Endodermal cell (in vitro differentiated cells): ENCODE measurements around the gene WDR77. TPM values are rescaled to one million over a fixed set of nuclear protein-coding genes. Genes with fewer than 3 reads are reported as not detected.

Experiments
- DNase-seq: peaks from one replicate; pipeline ENCODE4 v3.0.0-alpha.2; 2017
- H3K27ac ChIP-seq: 2 replicates; pipeline ENCODE4 v1.5.1; 2013; ENCODE audit warnings: mild to moderate bottlenecking, low read depth, low read length, moderate library complexity
- H3K27me3 ChIP-seq: 2 replicates; pipeline ENCODE4 v1.6.1; 2013; ENCODE audit warnings: mild to moderate bottlenecking, low read length, moderate library complexity; ENCODE audit not compliant: insufficient read depth, control insufficient read depth, poor library complexity, severe bottlenecking
- H3K36me3 ChIP-seq: 2 replicates; pipeline ENCODE4 v1.7.0; 2013; ENCODE audit warnings: mild to moderate bottlenecking, low read length, moderate library complexity; ENCODE audit not compliant: control insufficient read depth, insufficient read depth
- H3K4me1 ChIP-seq: one replicate; pipeline ENCODE4 v1.7.0; 2013; ENCODE audit warnings: low read length; ENCODE audit not compliant: control insufficient read depth, insufficient read depth
- H3K4me3 ChIP-seq: 2 replicates; pipeline ENCODE4 v1.5.1; 2013; ENCODE audit warnings: mild to moderate bottlenecking, low read length, moderate library complexity
- H3K9ac ChIP-seq: 2 replicates; pipeline ENCODE4 v1.6.1; 2013; ENCODE audit warnings: mild to moderate bottlenecking, low read length, moderate library complexity; ENCODE audit not compliant: poor library complexity, severe bottlenecking; ENCODE audit errors: extremely low read depth
- H3K9me3 ChIP-seq: 2 replicates; pipeline ENCODE4 v1.6.1; 2013; ENCODE audit warnings: mild to moderate bottlenecking, low read length, moderate library complexity; ENCODE audit not compliant: control insufficient read depth
- H3K27ac Mint-ChIP-seq: 2 replicates; pipeline ENCODE4 v1.8.0; 2020; ENCODE audit warnings: mixed read lengths
- H3K27me3 Mint-ChIP-seq: 2 replicates; pipeline ENCODE4 v1.8.0; 2021; ENCODE audit warnings: mild to moderate bottlenecking, mixed read lengths; ENCODE audit not compliant: insufficient read depth
- H3K36me3 Mint-ChIP-seq: 2 replicates; pipeline ENCODE4 v1.8.0; 2020; ENCODE audit warnings: low read depth, mixed read lengths
- H3K4me1 Mint-ChIP-seq: 2 replicates; pipeline ENCODE4 v1.8.0; 2020; ENCODE audit warnings: mixed read lengths
- H3K4me3 Mint-ChIP-seq: 2 replicates; pipeline ENCODE4 v1.8.0; 2020; ENCODE audit warnings: mild to moderate bottlenecking, moderate library complexity, mixed read lengths
- H3K9me3 Mint-ChIP-seq: 2 replicates; pipeline ENCODE4 v1.8.0; 2020; ENCODE audit warnings: mild to moderate bottlenecking, mixed read lengths
- CTCF ChIP-seq: fragments of 200-600 bp; sonication (generic); conservative IDR thresholded peaks from 2 replicates; pipeline ENCODE4 v1.5.0; 2021; ENCODE audit warnings: antibody characterized with exemption, mild to moderate bottlenecking
- WGBS, 2 experiments: methylation state at CpG; one replicate each; pipeline versions ENCODE4 v1.1.5 to v1.1.7; 2013; ENCODE audit warnings: missing lambda C conversion rate in 2 of 2, mixed read lengths in 1 of 2; ENCODE audit not compliant: insufficient coverage in 1 of 2, insufficient read length in 1 of 2; 5-methylcytosine and 5-hydroxymethylcytosine counted together
- total RNA-seq, 2 donors: library from RNA; stranded (reverse); fragmentation: NEBNext Ultra II Directional in 1 of 2; extraction: Animal tissue kit (Norgen Biotek cat#: 25700) in 1 of 2; gene quantifications; 2 replicates in 1 of 2; 3 replicates in 1 of 2; pipeline ENCODE4 v1.2.1, GENCODE V29; 2021

WDR77 gene
- total RNA-seq, 2 donors from 2014 or later: 60.4 to 68.4 TPM

GRCh38 chr1:111484391-111485026 lies 35.5 kb upstream of the WDR77 start:
- Mint-ChIP-seq H3K36me3 (no peaks in the 10 kb centered on the region), H3K4me1 (no peaks in the 10 kb centered on the region), H3K27ac (no peak overlapping the region)

GRCh38 chr1:111483876-111484275 lies 34.8 kb upstream of the WDR77 start:
- H3K27me3 ChIP-seq: no peaks in the 10 kb centered on the region
- WGBS, 2 experiments: 85 to 100% methylated on average over 1 to 2 of the region's 2 CpGs
- no peaks in the 10 kb centered on the region for H3K9me3 ChIP-seq
- no peak overlapping the region for H3K9ac ChIP-seq
- no peak for TF ChIP-seq CTCF
- Mint-ChIP-seq H3K4me3 (no peak overlapping the region), H3K4me1 (no peaks in the 10 kb centered on the region), H3K9me3 (no peaks in the 10 kb centered on the region), H3K36me3 (no peaks in the 10 kb centered on the region), H3K27ac (no peak overlapping the region), H3K27me3 (peaks cover 4% of the 10 kb centered on the region)
- no peak overlapping the region for H3K4me3 ChIP-seq
- no peak overlapping the region for H3K27ac ChIP-seq
- H3K36me3 ChIP-seq: no peaks in the 10 kb centered on the region
- no peaks in the 10 kb centered on the region for H3K4me1 ChIP-seq
- no peak for DNase-seq

More at GRCh38 chr1:111484391-111485026, 35.5 kb upstream of the WDR77 start:
- no peak overlapping the region for H3K27ac ChIP-seq
- H3K4me1 ChIP-seq: no peaks in the 10 kb centered on the region
- H3K4me3 ChIP-seq: no peak overlapping the region
- DNase-seq: no peak
- no peaks in the 10 kb centered on the region for H3K36me3 ChIP-seq
- H3K27me3 ChIP-seq: no peaks in the 10 kb centered on the region
- no peak for TF ChIP-seq CTCF
- no peaks in the 10 kb centered on the region for H3K9me3 ChIP-seq
- no peak overlapping the region for H3K9ac ChIP-seq
- H3K27me3 Mint-ChIP-seq: peaks cover 4% of the 10 kb centered on the region
- H3K4me3 Mint-ChIP-seq: no peak overlapping the region
- H3K9me3 Mint-ChIP-seq: no peaks in the 10 kb centered on the region

GRCh38 chr1:111483166-111483565 lies 34.1 kb upstream of the WDR77 start:
- Histone ChIP-seq H3K4me3 (no peak overlapping the region), H3K9me3 (no peaks in the 10 kb centered on the region), H3K4me1 (no peaks in the 10 kb centered on the region), H3K36me3 (no peaks in the 10 kb centered on the region), H3K9ac (no peak overlapping the region), H3K27ac (no peak overlapping the region), H3K27me3 (no peaks in the 10 kb centered on the region)
- TF ChIP-seq CTCF: no peak
- DNase-seq: no peak
- Mint-ChIP-seq H3K9me3 (no peaks in the 10 kb centered on the region), H3K27me3 (peaks cover 4% of the 10 kb centered on the region), H3K36me3 (no peaks in the 10 kb centered on the region), H3K4me1 (no peaks in the 10 kb centered on the region), H3K4me3 (no peak overlapping the region), H3K27ac (no peak overlapping the region)
- 79 to 100% methylated on average over 1 to 3 of the region's 3 CpGs for WGBS, 2 experiments
